Common myeloid progenitor, CD34-positive (primary cell): ENCODE results near the gene SLC25A19.
"Not testable (repeated sequence)": the region's sequence is repeated elsewhere in the genome, so short reads cannot be mapped to it uniquely, and the experiment has no call there.

ENCODE experiments used
- CTCF ChIA-PET: fragments of 350-600 bp; sonication (Branson Sonifier 250); formaldehyde crosslinking; loops from one replicate; lab custom pipeline; 2021; ENCODE audit warnings: antibody characterized with exemption; lab: Charles Lee
- POLR2A ChIA-PET: fragments of 350-600 bp; sonication (Branson Sonifier 250); formaldehyde crosslinking; loops from one replicate; lab custom pipeline; 2021; ENCODE audit warnings: antibody characterized with exemption; lab: Charles Lee
- DNase-seq, 3 donors: peaks; one replicate each; pipeline versions ENCODE4 v3.0.0 to v3.0.0-alpha.2; 2013
- H3K27ac ChIP-seq, 2 experiments: 1 replicate in 1 of 2; 2 replicates in 1 of 2; pipeline ENCODE4 v1.7.0; 2013; ENCODE audit warnings: inconsistent platforms in 2 of 2, low read length in 2 of 2, mild to moderate bottlenecking in 2 of 2, low read depth in 1 of 2, moderate library complexity in 1 of 2; ENCODE audit not compliant: severe bottlenecking in 2 of 2, insufficient read depth in 1 of 2, poor library complexity in 1 of 2
- H3K27me3 ChIP-seq, 5 experiments: replicated peaks in 2 of 5; 1 replicate in 3 of 5; 2 replicates in 2 of 5; pipeline versions ENCODE4 v1.6.1 to v1.7.0; 2013; ENCODE audit warnings: low read length in 4 of 5, mild to moderate bottlenecking in 2 of 5, moderate library complexity in 2 of 5, inconsistent platforms in 1 of 5; ENCODE audit not compliant: insufficient read depth in 5 of 5, control insufficient read depth in 4 of 5
- H3K36me3 ChIP-seq, 4 experiments: 1 replicate in 2 of 4; 2 replicates in 2 of 4; pipeline versions ENCODE4 v1.6.1 to v1.7.0; 2013; ENCODE audit warnings: low read length in 3 of 4, control low read depth in 1 of 4, mild to moderate bottlenecking in 1 of 4; ENCODE audit not compliant: control insufficient read depth in 4 of 4, insufficient read depth in 4 of 4
- H3K4me1 ChIP-seq, 4 experiments: 1 replicate in 3 of 4; 2 replicates in 1 of 4; pipeline versions ENCODE4 v1.6.1 to v1.7.1; 2013; ENCODE audit warnings: low read length in 3 of 4, mild to moderate bottlenecking in 3 of 4, control low read depth in 1 of 4, inconsistent platforms in 1 of 4, moderate library complexity in 1 of 4; ENCODE audit not compliant: control insufficient read depth in 4 of 4, insufficient read depth in 4 of 4; ENCODE audit errors: control extremely low read depth in 1 of 4
- H3K4me3 ChIP-seq, 7 experiments: 1 replicate in 4 of 7; 2 replicates in 3 of 7; pipeline versions ENCODE4 v1.5.1 to v1.7.0; 2013; ENCODE audit warnings: mild to moderate bottlenecking in 7 of 7, low read length in 6 of 7, moderate library complexity in 6 of 7, inconsistent platforms in 2 of 7, low read depth in 2 of 7, control low read depth in 1 of 7; ENCODE audit not compliant: insufficient read depth in 4 of 7, control insufficient read depth in 1 of 7; ENCODE audit errors: extremely low read depth in 1 of 7
- H3K9me3 ChIP-seq, 5 experiments: 1 replicate in 4 of 5; 2 replicates in 1 of 5; pipeline versions ENCODE4 v1.6.1 to v1.7.1; 2013; ENCODE audit warnings: low read length in 4 of 5, mild to moderate bottlenecking in 2 of 5, inconsistent platforms in 1 of 5, low read depth in 1 of 5, moderate library complexity in 1 of 5; ENCODE audit not compliant: control insufficient read depth in 4 of 5, insufficient read depth in 2 of 5; ENCODE audit errors: control extremely low read depth in 1 of 5
- WGBS: methylation state at CpG from one replicate; pipeline ENCODE4 v1.1.5; 2013; ENCODE audit not compliant: insufficient coverage; 5-methylcytosine and 5-hydroxymethylcytosine counted together

Gene SLC25A19

GRCh38 chr17:75307957-75308731, 18.9 kb upstream of the SLC25A19 start:
- H3K9me3 ChIP-seq: no peaks in the 10 kb centered on the region
- H3K4me3 ChIP-seq: no peak overlapping the region
- no peaks in the 10 kb centered on the region for H3K36me3 ChIP-seq
- H3K27me3 ChIP-seq: no peaks in the 10 kb centered on the region
- DNase-seq: no peak
- no peak overlapping the region for H3K27ac ChIP-seq
- H3K4me1 ChIP-seq: peaks cover 0 to 44% (median 30%) of the 10 kb centered on the region in 4 experiments
- POLR2A ChIA-PET: interaction anchor here (0.6 to 0.9 kb wide), 2 partner anchors 14 to 19 kb away, joined by 3 read pairs; partner anchors contain the start of gene SLC25A19
- 93% methylated on average over 9 of the region's 13 CpGs for WGBS
- CTCF ChIA-PET: interaction anchor here (0.9 to 2.5 kb wide), 4 partner anchors 9 to 18 kb away, joined by 3 to 10 read pairs (median 4); no protein-coding TSS in a partner anchor

- ChIA-PET CTCF (interaction anchor here (1.3 kb wide), 2 partner anchors 16 to 31 kb away, joined by 5 to 8 read pairs; partner anchors contain the start of gene MIF4GD), POLR2A (no interaction called here)
- Histone ChIP-seq H3K27me3 (no peaks in the 10 kb centered on the region), H3K9me3 (no peaks in the 10 kb centered on the region), H3K4me1 (peaks cover 2 to 27% (median 11%) of the 10 kb centered on the region in 4 experiments), H3K27ac (no peak overlapping the region), H3K36me3 (no peaks in the 10 kb centered on the region), H3K4me3 (no peak overlapping the region)
- 90% methylated on average over 17 of the region's 17 CpGs for WGBS
- no peak for DNase-seq
These were observed 12.4 kb upstream of the SLC25A19 start for GRCh38 chr17:75301502-75302206.

- Histone ChIP-seq H3K4me1 (peaks cover 5 to 30% (median 13%) of the 10 kb centered on the region in 4 experiments), H3K4me3 (no peak overlapping the region), H3K27ac (no peak overlapping the region), H3K9me3 (no peaks in the 10 kb centered on the region), H3K27me3 (no peaks in the 10 kb centered on the region), H3K36me3 (no peaks in the 10 kb centered on the region)
- ChIA-PET CTCF (interaction anchor here (1.3 kb wide), 1 partner anchor 31 kb away, joined by 5 read pairs; the partner anchor contains the start of gene MIF4GD), POLR2A (no interaction called here)
- WGBS: 93% methylated on average over 8 of the region's 9 CpGs
- DNase-seq: no peak
These were observed 11.8 kb upstream of the SLC25A19 start for GRCh38 chr17:75301049-75301448.

- Histone ChIP-seq H3K27ac (no peak overlapping the region), H3K4me3 (no peak overlapping the region), H3K27me3 (no peaks in the 10 kb centered on the region), H3K9me3 (no peaks in the 10 kb centered on the region), H3K36me3 (no peaks in the 10 kb centered on the region), H3K4me1 (peaks cover 13 to 38% (median 20%) of the 10 kb centered on the region in 4 experiments)
- DNase-seq: no peak
- 100% methylated on average over 1 of the region's 7 CpGs for WGBS
- ChIA-PET CTCF (no interaction called here), POLR2A (interaction anchor here (0.7 kb wide), 1 partner anchor 10 kb away, joined by 5 read pairs; no protein-coding TSS in a partner anchor)
These were observed 11.0 kb upstream of the SLC25A19 start for GRCh38 chr17:75300280-75300679.

GRCh38 chr17:75295201-75296158, 6.2 kb upstream of the SLC25A19 start:
- Histone ChIP-seq H3K27me3 (no peaks in the 10 kb centered on the region), H3K4me3 (peak overlapping the region in 3 of 7 experiments; percentile 9 to 40 (median 25)), H3K9me3 (no peaks in the 10 kb centered on the region), H3K36me3 (no peaks in the 10 kb centered on the region), H3K4me1 (peaks cover 14 to 44% (median 25%) of the 10 kb centered on the region in 4 experiments), H3K27ac (peak overlapping the region; percentile 46 to 66)
- WGBS: 96% methylated on average over 4 of the region's 8 CpGs
- ChIA-PET CTCF (interaction anchor here (0.7 to 3.0 kb wide), 3 partner anchors 11 to 116 kb away, joined by 3 to 17 read pairs (median 10); no protein-coding TSS in a partner anchor), POLR2A (no interaction called here)
- DNase-seq: peak in 2 of 3 donors; percentile 70 to 72

- ChIA-PET CTCF (interaction anchor here (0.6 to 4.2 kb wide), 5 partner anchors 15 to 210 kb away, joined by 3 to 34 read pairs (median 4); no protein-coding TSS in a partner anchor), POLR2A (interaction anchor here (0.8 kb wide), 1 partner anchor 31 kb away, joined by 3 read pairs; the partner anchor contains the start of genes GGA3 and MRPS7)
These were observed 3.7 kb upstream of the SLC25A19 start for GRCh38 chr17:75292810-75293448.

More at GRCh38 chr17:75292810-75293448, 3.7 kb upstream of the SLC25A19 start:
- peaks cover 23 to 52% (median 35%) of the 10 kb centered on the region in 4 experiments for H3K4me1 ChIP-seq
- not testable (repeated sequence) for H3K27me3 ChIP-seq, H3K4me3 ChIP-seq, H3K9me3 ChIP-seq, DNase-seq, H3K27ac ChIP-seq, H3K36me3 ChIP-seq
- WGBS: 97% methylated on average over 11 of the region's 16 CpGs
